Measurements from ENCODE around the gene SNN.

SNN gene

GRCh38 chr16:11635679-11636171 lies 32.5 kb upstream of the SNN start:
- no peak for DNase-seq

GRCh38 chr16:11636172-11636721 lies 32.0 kb upstream of the SNN start:
- peak; percentile 99 for DNase-seq

- DNase-seq = peak; percentile 54
These were observed 30.9 kb upstream of the SNN start for GRCh38 chr16:11637320-11637719.

GRCh38 chr16:11638140-11638539 lies 30.1 kb upstream of the SNN start:
- no peak for DNase-seq

GRCh38 chr16:11639008-11639562 lies 29.2 kb upstream of the SNN start:
- no peak for DNase-seq

GRCh38 chr16:11639925-11640899 lies 28.0 kb upstream of the SNN start:
- DNase-seq = peak; percentile 93

GRCh38 chr16:11640987-11641817 lies 27.1 kb upstream of the SNN start:
- peak; percentile 80 for DNase-seq

- DNase-seq = peak; percentile 38
These were observed 25.5 kb upstream of the SNN start for GRCh38 chr16:11642765-11643116.

GRCh38 chr16:11649276-11649675 lies 19.0 kb upstream of the SNN start:
- DNase-seq = no peak

- DNase-seq = peak; percentile 21
These were observed 17.3 kb upstream of the SNN start for GRCh38 chr16:11650641-11651591.

GRCh38 chr16:11651796-11652195 lies 16.5 kb upstream of the SNN start:
- DNase-seq = no peak

- DNase-seq = no peak
These were observed 12.6 kb upstream of the SNN start for GRCh38 chr16:11655655-11656054.

- no peak for DNase-seq
These were observed 10.7 kb upstream of the SNN start for GRCh38 chr16:11657556-11657955.

GRCh38 chr16:11658896-11659708 lies 9.2 kb upstream of the SNN start:
- DNase-seq = peak; percentile 63

GRCh38 chr16:11660565-11660964 lies 7.7 kb upstream of the SNN start:
- no peak for DNase-seq

GRCh38 chr16:11662582-11662981 lies 5.7 kb upstream of the SNN start:
- no peak for DNase-seq

- peak; percentile 99 for DNase-seq
These were observed 3.2 kb upstream of the SNN start for GRCh38 chr16:11665071-11665491.

- peak; percentile 96 for DNase-seq
These were observed 1.9 kb upstream of the SNN start for GRCh38 chr16:11666103-11667055.

- DNase-seq = peak; percentile 38
These were observed 933 bp upstream of the SNN start for GRCh38 chr16:11667221-11667823.
